Smooth muscle cell of the pulmonary artery (primary cell): ENCODE results near the gene TMEM214. TPM values are rescaled to one million over a fixed set of nuclear protein-coding genes. Genes with fewer than 3 reads are reported as not detected.

Source experiments
- total RNA-seq: library from RNA; depleted of rRNA; stranded (reverse); fragments of >200 nt; gene quantifications from 2 replicates; pipeline ENCODE4 v1.2.3, GENCODE V29; 2014

TMEM214 gene, protein sequence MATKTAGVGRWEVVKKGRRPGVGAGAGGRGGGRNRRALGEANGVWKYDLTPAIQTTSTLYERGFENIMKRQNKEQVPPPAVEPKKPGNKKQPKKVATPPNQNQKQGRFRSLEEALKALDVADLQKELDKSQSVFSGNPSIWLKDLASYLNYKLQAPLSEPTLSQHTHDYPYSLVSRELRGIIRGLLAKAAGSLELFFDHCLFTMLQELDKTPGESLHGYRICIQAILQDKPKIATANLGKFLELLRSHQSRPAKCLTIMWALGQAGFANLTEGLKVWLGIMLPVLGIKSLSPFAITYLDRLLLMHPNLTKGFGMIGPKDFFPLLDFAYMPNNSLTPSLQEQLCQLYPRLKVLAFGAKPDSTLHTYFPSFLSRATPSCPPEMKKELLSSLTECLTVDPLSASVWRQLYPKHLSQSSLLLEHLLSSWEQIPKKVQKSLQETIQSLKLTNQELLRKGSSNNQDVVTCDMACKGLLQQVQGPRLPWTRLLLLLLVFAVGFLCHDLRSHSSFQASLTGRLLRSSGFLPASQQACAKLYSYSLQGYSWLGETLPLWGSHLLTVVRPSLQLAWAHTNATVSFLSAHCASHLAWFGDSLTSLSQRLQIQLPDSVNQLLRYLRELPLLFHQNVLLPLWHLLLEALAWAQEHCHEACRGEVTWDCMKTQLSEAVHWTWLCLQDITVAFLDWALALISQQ
- 45.8 and 49.5 TPM in 2 replicates for total RNA-seq

DNA sequence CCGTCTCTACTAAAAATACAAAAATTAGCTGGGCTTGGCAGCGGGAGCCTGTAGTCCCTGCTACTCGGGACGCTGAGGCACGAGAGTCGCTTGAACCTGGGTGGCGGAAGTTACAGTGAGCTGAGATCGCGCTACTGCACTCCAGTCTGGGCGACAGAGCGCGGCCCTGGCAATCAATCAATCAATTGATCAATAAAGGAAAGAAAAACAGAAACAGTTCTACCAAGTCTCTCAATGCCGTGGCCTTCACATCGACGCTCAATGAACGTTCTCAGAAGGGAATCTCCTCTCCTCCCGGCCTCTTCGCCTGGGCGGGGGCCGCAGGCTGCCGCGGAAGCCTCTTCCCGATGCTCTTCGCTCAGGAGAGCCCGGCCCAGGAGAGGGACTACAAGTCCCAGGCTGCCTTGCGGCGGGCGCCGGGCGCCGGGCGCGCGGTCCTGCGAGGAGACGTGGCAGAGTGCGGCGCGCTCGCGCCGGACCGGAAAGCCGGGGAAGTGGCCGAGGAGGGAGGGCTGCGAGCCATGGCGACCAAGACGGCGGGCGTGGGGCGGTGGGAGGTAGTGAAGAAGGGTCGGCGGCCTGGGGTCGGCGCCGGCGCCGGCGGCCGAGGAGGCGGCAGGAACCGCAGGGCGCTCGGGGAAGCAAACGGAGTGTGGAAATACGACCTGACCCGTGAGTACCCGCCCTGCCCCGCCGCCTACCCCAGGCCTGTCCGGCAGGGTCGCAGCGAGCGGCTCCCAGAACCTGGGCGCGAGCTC lies at the start of gene TMEM214:
Gene TMEM214, plus strand, starts transcription at position 471 of the 758 bp plus-strand sequence. Its CDS starts 51 bp downstream, at position 522.

GRCh38 chr2:27050996-27051901 lies 18.5 kb downstream of the TMEM214 start, which contains the start of gene AGBL5:
Gene AGBL5, plus strand, starts transcription at chr2:27051668. Its CDS starts 1,291 bp downstream, at chr2:27052959.

DNA sequence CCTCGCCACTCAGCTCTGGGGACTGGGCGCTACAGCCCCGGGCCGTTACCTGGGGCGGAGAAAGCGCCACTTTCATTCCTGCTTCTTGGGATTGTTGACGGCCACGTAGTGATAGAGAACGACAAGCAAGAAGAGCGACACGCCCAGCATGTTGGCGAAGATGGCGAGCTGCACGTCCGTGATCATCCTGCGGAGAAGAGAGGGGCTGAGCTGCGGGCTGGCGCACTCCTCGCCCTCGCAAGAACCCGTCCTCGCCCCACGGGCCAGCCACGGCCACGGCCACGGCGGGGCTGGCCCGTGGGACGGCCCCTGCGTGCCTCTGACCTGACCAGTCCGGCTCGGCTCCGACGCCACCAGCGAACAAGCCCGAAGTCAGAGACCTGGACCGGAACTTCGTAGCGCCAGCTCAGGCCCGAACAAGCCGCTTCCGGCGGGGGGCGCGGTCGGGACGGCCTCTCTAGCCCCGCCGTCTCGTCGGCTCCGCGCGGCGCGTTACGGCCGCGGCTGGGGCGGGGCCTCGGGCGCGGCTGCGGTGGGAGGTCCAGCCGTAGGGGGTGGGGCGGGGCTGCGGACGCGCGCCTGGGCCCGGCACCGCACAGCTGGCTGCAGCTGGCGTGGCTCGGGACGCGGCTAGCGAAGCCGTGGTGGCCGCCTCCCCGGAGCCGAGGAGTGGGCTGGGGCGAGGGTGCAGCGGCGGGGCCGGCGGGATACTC lies 38.7 kb downstream of the TMEM214 start, which contains the start of gene OST4:
Gene OST4, minus strand, starts transcription at position 378 of the 713 bp plus-strand sequence.

DNA sequence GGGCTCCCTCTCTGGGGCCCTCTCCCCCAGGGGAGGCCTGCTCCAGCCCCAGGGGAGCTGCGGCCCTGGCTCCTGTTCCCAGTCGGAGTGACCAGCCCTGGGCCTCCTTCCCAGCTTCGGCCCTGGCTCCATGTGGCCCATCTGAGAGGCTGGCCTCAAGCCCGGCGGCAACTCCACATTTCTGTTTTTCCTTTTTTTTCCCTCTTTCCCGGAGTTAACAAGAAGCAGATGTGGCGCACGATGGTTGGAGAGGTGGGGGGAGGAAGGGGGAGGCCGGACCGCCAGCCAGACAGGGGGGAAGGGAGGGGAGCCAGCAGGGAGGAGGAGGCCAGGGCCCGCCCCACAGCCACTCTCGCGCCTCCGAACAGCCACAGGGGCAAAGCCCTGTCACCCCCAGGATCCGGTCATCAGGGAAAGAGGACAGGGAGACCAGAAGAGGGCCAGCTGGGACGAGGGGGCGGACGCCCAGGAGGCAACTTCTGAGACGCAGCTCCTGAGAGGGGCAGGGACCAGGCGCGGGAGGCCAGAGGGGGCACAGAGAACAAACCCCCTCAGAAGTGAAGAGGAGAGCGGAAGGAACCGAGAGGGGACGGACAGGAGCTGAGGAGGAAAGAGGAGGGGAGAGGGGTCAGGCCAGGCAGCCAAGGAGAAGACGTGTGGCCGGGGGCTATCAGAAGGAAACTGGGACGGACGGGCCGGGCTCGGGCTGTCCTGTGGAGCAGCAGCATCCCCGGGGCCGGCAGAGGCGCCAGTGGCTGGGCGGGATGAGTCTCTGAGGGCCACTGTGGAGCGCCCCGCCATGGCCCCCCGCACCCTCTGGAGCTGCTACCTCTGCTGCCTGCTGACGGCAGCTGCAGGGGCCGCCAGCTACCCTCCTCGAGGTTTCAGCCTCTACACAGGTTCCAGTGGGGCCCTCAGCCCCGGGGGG lies 45.8 kb downstream of the TMEM214 start, which contains the start of gene EMILIN1:
Gene EMILIN1, plus strand, starts transcription at position 349 of the 928 bp plus-strand sequence. Its CDS starts 451 bp downstream, at position 800.

GRCh38 chr2:27086724-27087593 lies 54.2 kb downstream of the TMEM214 start, which contains the start of gene KHK:
Gene KHK, plus strand, starts transcription at chr2:27086772. Its CDS starts 488 bp downstream, at chr2:27087260.

Other genes with a start within 250 kb of the TMEM214 start
- gene CENPA, start 246.9 kb upstream of the TMEM214 start, total RNA-seq: 1.5 and 2.7 TPM in 2 replicates
- gene DPYSL5, start 184.8 kb upstream of the TMEM214 start, total RNA-seq: not detected in 2 replicates
- gene MAPRE3, start 62.3 kb upstream of the TMEM214 start, total RNA-seq: 7.6 and 11.7 TPM in 2 replicates
- gene AGBL5, start 18.7 kb downstream of the TMEM214 start, total RNA-seq: 17.8 and 23.9 TPM in 2 replicates
- gene OST4, start 38.7 kb downstream of the TMEM214 start, total RNA-seq: 378 and 636 TPM in 2 replicates
- 283 and 480 TPM in 2 replicates for gene EMILIN1, start 45.6 kb downstream of the TMEM214 start, total RNA-seq
- gene KHK, start 53.8 kb downstream of the TMEM214 start, total RNA-seq: 0.98 and 0.99 TPM in 2 replicates
- 30.5 and 40.8 TPM in 2 replicates for gene CGREF1, start 86.2 kb downstream of the TMEM214 start, total RNA-seq
- gene ABHD1, start 90.8 kb downstream of the TMEM214 start, total RNA-seq: 0.13 and 0.20 TPM in 2 replicates
- 43.3 and 48.8 TPM in 2 replicates for gene PREB, start 101.7 kb downstream of the TMEM214 start, total RNA-seq
- gene PRR30, start 106.4 kb downstream of the TMEM214 start, total RNA-seq: not detected in 2 replicates
- gene TCF23, start 116.0 kb downstream of the TMEM214 start, total RNA-seq: not detected in 2 replicates
- 155 and 179 TPM in 2 replicates for gene ATRAID, start 179.1 kb downstream of the TMEM214 start, total RNA-seq
- gene SLC5A6, start 179.3 kb downstream of the TMEM214 start, total RNA-seq: 17.2 and 25.6 TPM in 2 replicates
- gene CAD, start 184.4 kb downstream of the TMEM214 start, total RNA-seq: 37.3 and 75.5 TPM in 2 replicates
- gene SLC30A3, start 230.1 kb downstream of the TMEM214 start, total RNA-seq: 0.03 and 0.26 TPM in 2 replicates
- gene DNAJC5G, start 242.5 kb downstream of the TMEM214 start, total RNA-seq: not detected in 2 replicates
- gene TRIM54, start 249.5 kb downstream of the TMEM214 start, total RNA-seq: 0.10 TPM in 1 of 2 replicates, not detected in the other